ENCODE results near the gene MID2.
"Not testable (repeated sequence)": the region's sequence is repeated elsewhere in the genome, so short reads cannot be mapped to it uniquely, and the experiment has no call there.

The MID2 gene

GRCh38 chrX:107825698-107826237, at the start of gene MID2:
Gene MID2 (plus strand): TSS chrX:107825866. CDS start chrX:107826427, 561 bp downstream.
- no peak for DNase-seq (ENCODE audit: low read depth in 2 of 2)

GRCh38 chrX:107776649-107777535, 48.8 kb upstream of the MID2 start:
- peak; percentile 64 to 66 for DNase-seq (ENCODE audit: low read depth in 2 of 2)

GRCh38 chrX:107777536-107777832, 48.2 kb upstream of the MID2 start, which contains the start of gene NCBP2L:
Gene NCBP2L (plus strand): TSS chrX:107777733. CDS start chrX:107794221, 16,488 bp downstream.
- DNase-seq (ENCODE audit: low read depth in 2 of 2): no peak

- DNase-seq (ENCODE audit: low read depth in 2 of 2): no peak
Measured at GRCh38 chrX:107780525-107780924, 45.1 kb upstream of the MID2 start.

GRCh38 chrX:107787827-107788226, 37.8 kb upstream of the MID2 start:
- no peak for DNase-seq (ENCODE audit: low read depth in 2 of 2)

GRCh38 chrX:107804427-107804826, 21.2 kb upstream of the MID2 start:
- no peak for DNase-seq (ENCODE audit: low read depth in 2 of 2)

- no peak for DNase-seq (ENCODE audit: low read depth in 2 of 2)
Measured at GRCh38 chrX:107805179-107805578, 20.5 kb upstream of the MID2 start.

- not testable (repeated sequence) for DNase-seq (ENCODE audit: low read depth in 2 of 2)
Measured at GRCh38 chrX:107810053-107810452, 15.6 kb upstream of the MID2 start.

GRCh38 chrX:107818900-107819521, 6.7 kb upstream of the MID2 start:
- no peak for DNase-seq (ENCODE audit: low read depth in 2 of 2)

- DNase-seq (ENCODE audit: low read depth in 2 of 2): no peak
Measured at GRCh38 chrX:107823042-107823441, 2.6 kb upstream of the MID2 start.

GRCh38 chrX:107823456-107823855, 2.2 kb upstream of the MID2 start:
- DNase-seq (ENCODE audit: low read depth in 2 of 2): peak; percentile 38 to 57

GRCh38 chrX:107826238-107827029, 768 bp downstream of the MID2 start:
- no peak for DNase-seq (ENCODE audit: low read depth in 2 of 2)

- DNase-seq (ENCODE audit: low read depth in 2 of 2): no peak
Measured at GRCh38 chrX:107827030-107827831, 1.6 kb downstream of the MID2 start.

GRCh38 chrX:107827852-107828251, 2.2 kb downstream of the MID2 start:
- no peak for DNase-seq (ENCODE audit: low read depth in 2 of 2)

GRCh38 chrX:107829878-107830277, 4.2 kb downstream of the MID2 start:
- DNase-seq (ENCODE audit: low read depth in 2 of 2): no peak

- DNase-seq (ENCODE audit: low read depth in 2 of 2): no peak
Measured at GRCh38 chrX:107831071-107831730, 5.5 kb downstream of the MID2 start.

GRCh38 chrX:107834275-107835201, 8.9 kb downstream of the MID2 start:
- no peak for DNase-seq (ENCODE audit: low read depth in 2 of 2)

- no peak for DNase-seq (ENCODE audit: low read depth in 2 of 2)
Measured at GRCh38 chrX:107836958-107837357, 11.3 kb downstream of the MID2 start.

GRCh38 chrX:107840971-107841370, 15.3 kb downstream of the MID2 start:
- no peak for DNase-seq (ENCODE audit: low read depth in 2 of 2)

Measured in fibroblast of skin of left quadriceps (primary cell).